Stimulated activated CD4-positive, alpha-beta T cell treated with anti-CD3 and anti-CD28 coated beads, Interleukin-12 subunit alpha, Interleukin-12 subunit beta, amount 100 ng/mL, for 48 hours (primary cell): ENCODE results near the gene TDRD1.

Source experiments
- DNase-seq, 3 donors: peaks; one replicate each; pipeline ENCODE4 v3.0.0-alpha.2; 2020; ENCODE audit warnings: low read depth in 2 of 3, low spot score in 1 of 3

Gene TDRD1

DNA sequence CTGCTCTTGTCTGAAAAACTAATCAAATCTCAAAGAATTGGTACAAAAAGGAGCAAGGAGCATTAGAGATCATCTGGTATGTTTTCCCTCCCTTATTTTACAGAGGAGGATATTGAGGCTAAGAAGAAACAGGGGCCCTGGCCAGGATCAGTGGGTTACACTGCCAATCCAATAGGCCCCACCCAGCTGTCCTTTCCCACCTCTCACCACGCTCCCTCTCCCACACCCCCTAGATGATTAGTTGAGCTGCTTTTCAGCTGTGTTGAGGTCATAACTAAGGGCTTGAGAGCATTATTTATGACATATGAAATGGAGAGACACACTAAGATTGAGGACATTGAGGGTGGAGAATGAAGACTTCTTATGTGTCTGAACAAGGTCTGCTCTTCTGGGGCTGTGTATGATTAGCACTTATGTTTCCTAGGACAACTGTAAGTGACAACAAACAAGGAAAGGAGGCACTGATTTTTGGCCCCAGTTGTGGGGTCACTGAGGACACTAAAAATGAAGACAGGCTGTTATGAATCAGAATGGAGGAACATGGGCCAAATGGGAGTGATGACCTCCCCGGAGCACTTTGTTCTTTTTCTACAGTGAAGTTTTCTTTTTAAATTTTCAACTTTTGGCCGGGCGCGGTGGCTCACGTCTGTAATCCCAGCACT lies 86.4 kb downstream of the TDRD1 start:
- no peak for DNase-seq

DNA sequence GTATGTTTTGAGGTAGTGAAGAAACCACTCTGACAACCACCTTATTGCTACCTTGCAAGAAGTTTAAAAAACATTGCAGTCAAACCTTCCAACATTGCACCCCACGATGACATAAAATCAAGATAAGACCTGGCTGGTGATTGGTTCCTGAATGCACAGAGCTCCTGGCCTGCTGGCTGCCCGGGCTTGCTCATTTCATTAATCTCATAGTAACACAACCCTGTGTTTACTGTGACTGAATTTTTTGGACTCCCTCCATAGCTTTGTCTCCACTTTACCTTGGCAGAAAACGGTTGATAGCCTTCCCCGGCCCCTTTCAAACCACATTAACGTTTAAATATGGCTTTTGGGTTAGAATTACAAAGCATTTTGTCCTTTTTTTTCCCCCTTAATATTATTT lies 87.4 kb downstream of the TDRD1 start:
- DNase-seq: no peak

DNA sequence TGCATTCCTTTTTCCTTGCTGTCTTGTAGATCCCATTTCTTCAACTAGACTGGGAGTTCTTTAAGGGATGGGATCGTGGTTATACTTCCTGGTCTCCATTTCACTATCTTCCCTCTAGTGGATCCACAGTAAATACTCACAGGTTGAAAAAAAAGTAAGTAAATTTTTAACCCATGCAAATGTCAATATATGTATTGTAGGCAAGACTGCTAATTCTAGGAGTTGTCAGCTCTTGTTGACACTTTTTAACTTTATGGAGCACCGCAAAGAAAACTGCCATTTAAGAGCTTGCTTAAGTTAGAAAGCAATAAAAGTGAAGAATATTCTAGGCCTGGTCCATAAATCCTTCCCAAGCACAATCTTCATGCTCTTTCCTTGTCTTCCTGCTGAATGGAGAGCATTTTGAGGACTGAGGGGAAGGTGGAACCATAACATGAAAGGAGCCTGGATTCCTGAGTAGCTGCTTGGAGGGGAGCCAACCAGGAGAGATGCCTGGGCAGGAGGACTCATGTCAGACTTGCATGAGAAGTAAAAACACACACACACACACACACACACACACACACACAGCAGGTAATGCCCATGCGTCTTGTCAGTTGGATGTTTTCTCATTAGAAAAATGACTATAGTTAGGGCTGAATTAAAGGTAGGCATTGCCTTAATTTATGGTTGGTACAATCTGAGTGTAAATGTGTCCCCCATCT lies 92.1 kb downstream of the TDRD1 start:
- DNase-seq: no peak

DNA sequence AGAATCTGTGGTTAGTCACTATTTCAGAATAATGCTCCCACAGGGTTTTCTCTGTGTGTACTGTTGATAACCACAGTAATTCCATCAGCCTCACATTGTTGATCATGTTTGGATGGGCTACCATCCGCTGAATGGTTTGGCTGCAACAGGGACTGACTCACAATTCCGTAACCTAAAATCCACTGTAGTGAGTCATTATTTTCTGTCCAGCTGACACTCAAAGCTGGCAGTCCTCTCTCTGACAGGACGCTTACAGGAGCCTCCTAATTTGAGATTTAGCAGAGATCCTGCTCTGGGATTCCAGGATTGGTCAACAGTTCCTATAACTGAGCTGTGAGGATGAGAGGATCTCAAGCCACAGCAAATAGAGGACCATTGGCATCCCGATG lies 92.6 kb downstream of the TDRD1 start:
- no peak for DNase-seq

DNA sequence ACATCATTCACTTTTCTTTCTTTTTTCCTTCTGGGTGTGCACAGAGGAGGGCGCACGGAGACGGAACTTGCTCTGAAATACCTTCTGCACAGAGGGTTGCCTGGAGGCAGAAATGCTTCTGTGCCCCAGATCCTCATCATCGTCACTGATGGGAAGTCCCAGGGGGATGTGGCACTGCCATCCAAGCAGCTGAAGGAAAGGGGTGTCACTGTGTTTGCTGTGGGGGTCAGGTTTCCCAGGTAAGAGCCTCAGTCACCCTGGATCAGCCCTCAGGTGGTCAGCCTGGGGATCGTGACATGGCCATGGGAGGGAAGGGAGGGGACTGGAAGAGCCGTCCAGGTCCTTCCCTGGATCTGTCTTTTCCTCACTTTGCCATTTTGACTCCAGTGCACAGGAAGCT lies 93.5 kb downstream of the TDRD1 start:
- no peak for DNase-seq

DNA sequence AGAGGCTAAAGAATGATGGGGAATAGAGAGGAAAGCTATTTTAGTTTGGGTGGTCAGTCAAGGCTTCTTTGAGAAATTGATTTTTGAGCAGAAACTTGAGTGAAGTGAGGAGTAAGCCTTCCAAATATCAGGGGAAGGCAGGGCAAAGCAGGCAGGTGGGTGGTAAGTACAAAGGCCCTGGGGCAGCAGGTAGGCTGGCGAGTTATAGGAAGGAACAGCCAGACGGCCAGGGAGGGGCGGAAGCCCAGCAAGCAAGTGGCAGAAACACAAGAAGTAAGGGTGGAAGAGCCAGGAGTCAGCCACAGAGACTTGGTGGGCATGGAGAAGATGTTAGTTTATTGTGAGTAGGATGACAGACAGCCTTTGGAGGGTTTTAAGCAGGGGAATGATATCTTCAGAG lies 94.8 kb downstream of the TDRD1 start:
- no peak for DNase-seq

DNA sequence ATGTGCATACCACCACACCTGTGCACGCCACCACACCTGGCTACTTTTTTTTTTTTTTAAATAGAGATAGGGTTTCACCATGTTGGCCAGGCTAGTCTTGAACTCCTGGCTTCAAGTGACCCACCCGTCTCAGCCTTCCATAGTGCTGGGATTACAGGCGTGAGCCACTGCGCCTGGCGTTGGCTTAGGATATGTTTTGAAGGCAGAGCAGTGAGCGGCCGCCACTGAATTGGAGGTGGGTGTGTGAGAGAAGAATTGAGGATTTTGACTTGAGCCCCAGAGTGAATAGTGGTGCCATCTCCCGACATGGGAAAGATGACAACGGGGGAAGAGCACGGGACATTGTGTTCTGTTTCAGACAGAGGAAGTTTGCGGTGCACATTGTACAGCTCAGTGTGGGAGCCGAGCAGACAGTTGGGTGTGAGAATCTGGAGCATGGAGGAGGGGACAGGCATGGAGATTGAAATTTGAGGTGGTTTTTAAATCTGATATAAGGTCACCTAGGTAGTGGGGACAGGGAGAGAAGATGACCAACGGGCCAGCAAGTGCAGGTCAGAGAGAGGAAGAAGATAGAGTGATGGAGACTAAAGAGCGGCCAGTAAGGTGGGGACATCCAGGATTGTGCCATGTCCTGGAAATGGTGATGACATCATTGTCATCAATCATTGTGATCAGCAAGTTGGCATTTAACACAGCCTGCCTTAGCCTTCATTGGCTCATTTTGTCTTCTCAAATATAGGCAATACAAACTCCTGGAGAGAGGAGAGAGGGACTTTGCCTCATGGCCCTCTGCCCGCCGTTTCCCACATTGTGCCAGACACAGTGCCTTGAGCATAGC lies 95.7 kb downstream of the TDRD1 start:
- DNase-seq: no peak

DNA sequence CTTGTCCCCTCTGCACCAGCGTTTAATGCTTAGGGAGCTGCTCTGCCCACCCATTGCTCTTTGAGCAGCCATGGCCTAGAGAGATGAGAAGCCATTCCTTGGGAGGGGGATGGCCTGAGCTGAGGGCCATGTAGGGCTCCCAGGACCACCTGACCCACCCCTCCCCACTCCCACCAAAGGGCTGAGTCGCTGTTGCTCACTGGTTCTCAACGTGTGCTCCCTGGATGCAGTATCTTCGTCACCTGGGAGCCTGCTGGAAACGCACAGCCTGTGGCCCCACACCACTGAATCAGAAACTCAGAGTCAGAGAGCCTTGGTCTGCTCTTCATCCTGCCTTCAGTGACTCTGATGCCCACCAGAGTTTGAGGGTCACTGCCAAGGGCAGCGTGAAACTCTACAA lies 96.9 kb downstream of the TDRD1 start:
- no peak for DNase-seq

DNA sequence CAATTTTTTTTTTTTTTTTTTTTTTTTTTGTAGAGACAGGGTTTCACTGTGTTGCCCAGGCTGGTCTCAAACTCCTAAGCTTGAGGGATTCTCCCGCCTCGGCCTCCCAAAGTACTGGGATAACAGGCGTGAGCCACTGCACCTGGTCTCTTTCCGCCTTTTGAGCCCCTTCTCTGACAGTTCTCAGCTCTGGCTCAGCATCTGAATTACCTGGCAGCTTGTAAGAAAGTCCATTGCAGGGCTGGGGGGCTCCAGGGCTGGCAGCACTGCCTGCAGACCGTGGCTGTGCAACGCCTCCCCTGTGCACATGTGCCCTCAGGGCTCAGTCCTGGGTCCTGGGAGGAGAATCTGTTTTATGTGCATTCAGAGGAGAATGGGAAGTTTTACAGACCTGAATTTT lies 97.5 kb downstream of the TDRD1 start:
- no peak for DNase-seq

DNA sequence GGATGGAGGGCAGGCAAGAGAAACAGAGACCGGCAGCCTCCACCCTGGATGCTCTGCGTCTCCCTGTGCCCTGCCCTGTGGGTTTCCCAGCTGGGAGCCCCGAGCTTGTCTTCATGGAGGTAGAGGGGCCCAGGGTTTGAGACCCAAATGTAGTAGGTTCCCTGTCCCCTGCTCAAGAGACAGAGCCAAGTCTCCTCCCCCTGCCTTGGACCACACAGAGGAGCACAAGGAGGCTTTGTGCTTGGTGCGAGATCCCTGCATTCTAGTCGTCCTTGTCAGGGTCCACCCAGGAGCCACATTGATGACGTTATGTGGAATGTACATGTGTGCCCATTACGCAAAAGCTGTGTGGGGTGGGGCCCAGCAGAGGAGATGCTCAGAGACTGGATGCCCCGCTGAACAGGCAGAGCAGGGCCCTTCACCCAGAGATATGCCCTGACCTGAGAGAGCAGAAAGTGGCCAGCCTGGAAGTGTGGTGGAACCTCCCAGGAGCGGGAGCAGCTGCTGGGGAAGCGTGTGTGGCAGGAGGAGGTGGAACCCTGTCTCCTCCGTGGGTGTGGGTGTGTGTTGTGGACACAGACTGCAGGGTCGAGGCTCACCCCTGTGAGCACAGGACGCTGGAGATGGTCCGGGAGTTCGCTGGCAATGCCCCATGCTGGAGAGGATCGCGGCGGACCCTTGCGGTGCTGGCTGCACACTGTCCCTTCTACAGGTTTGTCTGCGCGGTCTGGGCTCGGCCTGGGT lies 99.2 kb downstream of the TDRD1 start:
- no peak for DNase-seq

DNA sequence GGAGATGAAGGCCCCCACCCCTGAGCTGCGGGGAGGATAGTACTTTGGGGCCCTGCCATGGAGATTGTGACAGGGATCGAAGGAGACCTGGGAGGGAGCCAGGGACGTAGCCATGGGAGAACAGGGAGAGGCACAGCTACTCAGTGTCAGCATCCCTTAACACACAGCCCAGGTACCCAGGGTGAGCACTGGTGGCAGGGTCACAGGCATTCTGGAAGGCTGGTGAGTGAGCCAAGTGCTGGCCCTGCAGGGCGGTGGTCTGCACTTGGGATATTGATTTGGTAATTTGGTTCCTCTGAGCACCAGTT lies 99.7 kb downstream of the TDRD1 start:
- no peak for DNase-seq

DNA sequence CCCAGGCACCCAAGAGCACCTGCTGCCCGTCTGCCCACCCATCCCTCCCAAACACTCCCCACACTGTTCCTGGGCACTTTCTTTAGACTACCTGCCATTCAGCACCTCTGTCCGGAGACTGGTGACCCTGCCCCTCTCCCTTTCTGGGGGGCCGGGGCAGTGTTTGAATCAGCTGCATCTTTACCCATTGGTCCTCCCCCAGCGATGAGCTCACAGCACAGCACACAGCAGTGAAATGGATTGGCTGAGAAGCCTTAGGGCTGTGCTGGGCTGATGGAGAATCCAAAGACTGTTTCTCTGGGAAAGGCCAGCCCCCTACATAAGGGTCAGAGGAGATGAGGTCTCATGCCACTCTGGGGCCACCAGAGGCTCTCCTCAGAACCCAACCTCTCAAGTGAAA lies 100.1 kb downstream of the TDRD1 start:
- DNase-seq: no peak

DNA sequence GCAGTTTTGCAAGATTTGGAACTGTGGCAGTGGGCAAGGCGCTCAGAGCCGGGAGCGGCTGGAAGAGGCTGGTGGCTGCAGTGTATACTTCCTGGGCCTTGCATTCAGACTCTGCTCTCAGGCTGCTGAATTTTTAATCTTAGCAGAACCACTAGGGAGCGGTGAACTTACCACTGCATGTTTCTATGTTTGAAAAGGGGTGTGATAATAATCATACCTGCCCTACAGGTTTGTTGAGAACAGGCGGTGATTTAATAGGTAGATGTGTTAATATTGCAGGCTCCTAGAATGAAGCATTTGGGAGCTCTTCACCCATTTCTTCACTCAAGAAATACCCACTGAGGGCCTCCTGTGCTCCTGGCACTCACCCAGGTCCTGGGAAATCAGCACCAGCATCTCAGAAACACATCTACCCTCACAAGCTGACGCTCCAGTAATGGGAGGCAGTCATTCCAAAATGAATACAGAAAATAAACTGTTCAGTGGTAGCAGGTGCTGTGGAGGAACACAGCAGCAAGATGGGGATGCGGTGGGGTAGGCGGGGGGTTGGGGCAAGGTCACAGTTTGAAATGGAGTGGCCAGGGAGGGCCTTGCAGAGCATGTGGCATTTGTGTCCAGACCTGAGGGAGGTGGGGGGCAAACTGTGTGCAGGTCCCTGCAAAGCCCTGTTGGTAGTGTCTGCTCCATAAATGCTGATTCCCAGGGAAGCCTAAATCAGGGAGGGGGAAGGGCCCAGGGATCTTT lies 100.9 kb downstream of the TDRD1 start:
- no peak for DNase-seq

DNA sequence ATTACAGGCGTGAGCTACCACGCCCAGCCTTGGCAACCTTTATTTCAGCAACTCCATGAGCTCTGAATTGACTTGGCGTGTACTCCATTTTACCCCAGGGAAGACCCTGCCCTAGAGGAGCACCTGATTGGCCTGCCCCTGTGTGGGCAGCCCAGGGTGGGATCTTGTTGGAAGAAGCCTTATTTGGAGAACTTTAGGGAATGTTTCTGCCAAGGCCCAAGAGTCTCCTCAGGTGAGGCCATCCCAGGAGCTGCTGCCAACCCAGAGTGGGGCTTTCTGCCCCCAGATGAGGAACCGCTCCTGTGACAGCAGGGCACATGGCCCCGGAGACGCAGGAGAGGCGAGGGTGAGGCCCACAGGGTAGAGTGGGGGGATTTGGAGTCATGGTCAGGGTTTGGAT lies 101.9 kb downstream of the TDRD1 start:
- no peak for DNase-seq

DNA sequence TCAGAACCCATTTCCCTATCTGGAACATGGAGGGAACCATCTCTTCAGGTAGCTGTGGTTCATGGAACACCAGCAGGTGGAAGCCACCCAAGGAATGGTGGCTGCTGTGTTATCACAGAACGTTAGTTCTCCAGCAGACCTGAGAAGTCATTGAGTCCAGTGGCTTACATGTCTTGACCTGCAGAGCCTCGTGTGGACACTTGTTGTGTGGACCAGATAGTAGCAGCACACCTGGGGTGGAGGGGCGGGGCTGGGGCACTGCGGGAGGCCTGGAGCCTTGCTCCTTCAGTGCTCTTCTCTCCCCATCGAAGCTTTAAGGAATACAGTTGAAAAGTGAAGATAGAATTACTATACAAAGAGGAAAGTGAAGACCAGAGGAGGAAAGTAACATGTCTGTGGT lies 102.3 kb downstream of the TDRD1 start:
- DNase-seq: no peak
